Measurements from ENCODE around the gene SMPX.

Gene SMPX

GRCh38 chrX:21741869-21742701, 15.8 kb downstream of the SMPX start:
- no peak for FAIRE-seq

GRCh38 chrX:21741364-21741763, 16.6 kb downstream of the SMPX start:
- FAIRE-seq = no peak

- FAIRE-seq = no peak
These were observed 17.3 kb downstream of the SMPX start for GRCh38 chrX:21740329-21741274.

GRCh38 chrX:21738950-21739287, 19.0 kb downstream of the SMPX start:
- FAIRE-seq = no peak

GRCh38 chrX:21738210-21738949, 19.5 kb downstream of the SMPX start:
- FAIRE-seq = no peak

- no peak for FAIRE-seq
These were observed 22.2 kb downstream of the SMPX start for GRCh38 chrX:21735768-21736127.

GRCh38 chrX:21735038-21735767, 22.7 kb downstream of the SMPX start:
- no peak for FAIRE-seq

- no peak for FAIRE-seq
These were observed 23.7 kb downstream of the SMPX start for GRCh38 chrX:21734175-21734574.

- FAIRE-seq = no peak
These were observed 24.2 kb downstream of the SMPX start for GRCh38 chrX:21733705-21734104.

GRCh38 chrX:21730026-21730425, 27.9 kb downstream of the SMPX start:
- FAIRE-seq = no peak

GRCh38 chrX:21728276-21728968, 29.5 kb downstream of the SMPX start:
- FAIRE-seq = no peak

GRCh38 chrX:21725916-21726315, 32.0 kb downstream of the SMPX start:
- FAIRE-seq = no peak

GRCh38 chrX:21725496-21725895, 32.4 kb downstream of the SMPX start:
- FAIRE-seq = no peak

- no peak for FAIRE-seq
These were observed 34.1 kb downstream of the SMPX start for GRCh38 chrX:21723814-21724213.

- FAIRE-seq = no peak
These were observed 34.8 kb downstream of the SMPX start for GRCh38 chrX:21723084-21723483.

- no peak for FAIRE-seq
These were observed 36.7 kb downstream of the SMPX start for GRCh38 chrX:21721195-21721594.

GRCh38 chrX:21718575-21718974, 39.3 kb downstream of the SMPX start:
- no peak for FAIRE-seq

GRCh38 chrX:21717802-21718201, 40.1 kb downstream of the SMPX start:
- FAIRE-seq = no peak

GRCh38 chrX:21715825-21716224, 42.1 kb downstream of the SMPX start:
- FAIRE-seq = no peak

- no peak for FAIRE-seq
These were observed 42.6 kb downstream of the SMPX start for GRCh38 chrX:21715337-21715736.

- no peak for FAIRE-seq
These were observed 46.1 kb downstream of the SMPX start for GRCh38 chrX:21711848-21712197.
